Osteoblast (primary cell): ENCODE results near the gene TIGD1. TPM values are rescaled to one million over a fixed set of nuclear protein-coding genes. Genes with fewer than 3 reads are reported as not detected.

Source experiments
- DNase-seq: peaks from one replicate; pipeline ENCODE4 v3.0.0; 2011; ENCODE audit warnings: low spot score, mixed read lengths; ENCODE audit not compliant: insufficient read length; ENCODE audit errors: missing footprints
- H2AFZ ChIP-seq: 2 replicates; pipeline ENCODE4 v1.6.0; 2011; ENCODE audit warnings: mild to moderate bottlenecking, low read length
- H3K27ac ChIP-seq: 2 replicates; pipeline ENCODE4 v1.5.1; 2011; ENCODE audit warnings: mild to moderate bottlenecking, low read depth, low read length, moderate library complexity
- H3K27me3 ChIP-seq: 2 replicates; pipeline ENCODE4 v1.6.0; 2012; ENCODE audit warnings: mild to moderate bottlenecking, control low read depth, inconsistent platforms, low read length, moderate library complexity; ENCODE audit not compliant: insufficient read depth
- H3K36me3 ChIP-seq: 2 replicates; pipeline ENCODE4 v1.5.1; 2011; ENCODE audit warnings: mild to moderate bottlenecking, low read length, control low read depth, moderate library complexity; ENCODE audit not compliant: insufficient read depth
- H3K4me1 ChIP-seq: 2 replicates; pipeline ENCODE4 v1.5.1; 2011; ENCODE audit warnings: mild to moderate bottlenecking, low read length, control low read depth, moderate library complexity; ENCODE audit not compliant: insufficient read depth
- H3K4me2 ChIP-seq: 2 replicates; pipeline ENCODE4 v1.6.0; 2011; ENCODE audit warnings: mild to moderate bottlenecking, low read length; ENCODE audit not compliant: insufficient read depth
- H3K4me3 ChIP-seq: fragments of 200-600 bp; sonication (generic); 3 replicates; pipeline ENCODE4 v1.5.1; 2012; ENCODE audit warnings: mild to moderate bottlenecking, low read length, inconsistent platforms; ENCODE audit not compliant: insufficient read depth
- H3K79me2 ChIP-seq: 2 replicates; pipeline ENCODE4 v1.6.0; 2012; ENCODE audit warnings: mild to moderate bottlenecking, low read length, control low read depth, inconsistent platforms; ENCODE audit not compliant: insufficient read depth
- H3K9me3 ChIP-seq: 2 replicates; pipeline ENCODE4 v1.5.1; 2011; ENCODE audit warnings: low read depth, low read length, control low read depth
- H4K20me1 ChIP-seq: 2 replicates; pipeline ENCODE4 v1.6.0; 2012; ENCODE audit warnings: mild to moderate bottlenecking, low read length, control low read depth; ENCODE audit not compliant: insufficient read depth
- total RNA-seq: library from RNA; depleted of rRNA; stranded (reverse); fragments of >200 nt; gene quantifications from 2 replicates; pipeline ENCODE4 v1.2.3, GENCODE V29; 2012
- TF ChIP-seq, protein P1 (sequence below): IDR thresholded peaks from 2 replicates; pipeline ENCODE4 v1.5.1; 2011; ENCODE audit warnings: mild to moderate bottlenecking, low read depth, low read length, moderate library complexity; ENCODE audit errors: extremely low read depth

The TIGD1 gene
- total RNA-seq, 1 donor: 5.8 TPM

DNA sequence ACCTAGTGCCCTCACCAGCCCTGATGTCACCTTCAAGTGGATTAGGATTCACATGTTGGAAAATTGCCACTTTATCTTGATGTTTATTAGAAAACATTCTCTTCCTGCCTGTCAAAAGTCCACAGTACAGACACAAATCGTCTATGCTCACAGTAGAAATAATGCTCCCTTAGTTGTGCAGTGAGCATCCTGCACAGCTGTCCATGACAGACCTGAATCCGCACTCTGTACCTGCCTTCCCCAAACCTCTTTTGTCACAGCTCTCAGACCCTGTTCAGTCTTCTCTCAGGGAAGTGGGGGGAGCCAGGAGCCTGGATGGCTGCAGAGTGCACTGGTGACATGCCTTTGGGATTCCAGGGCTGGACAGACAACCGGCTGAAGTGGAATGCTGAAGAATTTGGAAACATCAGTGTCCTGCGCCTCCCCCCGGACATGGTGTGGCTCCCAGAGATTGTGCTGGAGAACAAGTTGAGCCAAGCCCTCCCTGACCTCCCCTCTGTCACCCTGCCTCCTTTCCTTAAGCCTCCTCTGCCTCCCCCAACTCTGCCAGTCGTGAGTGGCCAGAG lies 22.4 kb downstream of the TIGD1 start:
- no peak for DNase-seq
- H3K4me3 ChIP-seq: no peak overlapping the region
- H4K20me1 ChIP-seq: no peaks in the 10 kb centered on the region
- H3K9me3 ChIP-seq: no peaks in the 10 kb centered on the region
- H3K36me3 ChIP-seq: no peaks in the 10 kb centered on the region
- no peaks in the 10 kb centered on the region for H3K4me1 ChIP-seq
- TF ChIP-seq, protein P1, sequence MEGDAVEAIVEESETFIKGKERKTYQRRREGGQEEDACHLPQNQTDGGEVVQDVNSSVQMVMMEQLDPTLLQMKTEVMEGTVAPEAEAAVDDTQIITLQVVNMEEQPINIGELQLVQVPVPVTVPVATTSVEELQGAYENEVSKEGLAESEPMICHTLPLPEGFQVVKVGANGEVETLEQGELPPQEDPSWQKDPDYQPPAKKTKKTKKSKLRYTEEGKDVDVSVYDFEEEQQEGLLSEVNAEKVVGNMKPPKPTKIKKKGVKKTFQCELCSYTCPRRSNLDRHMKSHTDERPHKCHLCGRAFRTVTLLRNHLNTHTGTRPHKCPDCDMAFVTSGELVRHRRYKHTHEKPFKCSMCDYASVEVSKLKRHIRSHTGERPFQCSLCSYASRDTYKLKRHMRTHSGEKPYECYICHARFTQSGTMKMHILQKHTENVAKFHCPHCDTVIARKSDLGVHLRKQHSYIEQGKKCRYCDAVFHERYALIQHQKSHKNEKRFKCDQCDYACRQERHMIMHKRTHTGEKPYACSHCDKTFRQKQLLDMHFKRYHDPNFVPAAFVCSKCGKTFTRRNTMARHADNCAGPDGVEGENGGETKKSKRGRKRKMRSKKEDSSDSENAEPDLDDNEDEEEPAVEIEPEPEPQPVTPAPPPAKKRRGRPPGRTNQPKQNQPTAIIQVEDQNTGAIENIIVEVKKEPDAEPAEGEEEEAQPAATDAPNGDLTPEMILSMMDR: no peak
- peaks cover 16% of the 10 kb centered on the region for H3K27me3 ChIP-seq
- H3K79me2 ChIP-seq: no peaks in the 10 kb centered on the region
- H3K27ac ChIP-seq: no peak overlapping the region
- H2AFZ ChIP-seq: no peak overlapping the region
- H3K4me2 ChIP-seq: no peak overlapping the region

DNA sequence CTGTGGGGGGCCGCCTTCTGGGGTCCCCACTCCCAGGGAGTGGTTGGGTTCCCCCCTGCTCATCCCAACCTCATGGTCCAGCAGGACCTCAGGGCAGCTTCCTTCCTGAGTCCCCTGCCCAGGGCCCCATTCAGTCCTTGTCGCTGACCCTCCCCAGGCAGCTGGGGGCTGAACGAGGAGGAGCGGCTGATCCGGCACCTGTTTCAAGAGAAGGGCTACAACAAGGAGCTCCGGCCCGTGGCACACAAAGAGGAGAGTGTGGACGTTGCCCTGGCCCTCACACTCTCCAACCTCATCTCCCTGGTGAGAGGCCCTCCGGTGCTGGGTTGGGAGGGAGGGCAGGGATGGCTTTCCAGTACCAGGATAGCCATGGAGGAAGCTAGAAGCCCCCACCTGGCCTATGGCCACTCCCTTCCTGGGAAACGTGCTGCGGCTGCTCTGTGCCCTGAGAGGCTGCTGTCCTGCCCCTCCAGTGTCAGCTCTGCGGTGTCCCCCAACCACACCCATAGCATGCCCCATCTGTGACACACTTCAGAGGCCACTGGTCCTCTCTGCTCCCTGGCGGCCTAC lies 23.9 kb downstream of the TIGD1 start:
- TF ChIP-seq, protein P1: no peak
- Histone ChIP-seq H2AFZ (no peak overlapping the region), H3K9me3 (no peaks in the 10 kb centered on the region), H3K79me2 (no peaks in the 10 kb centered on the region), H3K4me1 (no peaks in the 10 kb centered on the region), H3K4me3 (no peak overlapping the region), H3K27me3 (peaks cover 30% of the 10 kb centered on the region), H3K4me2 (no peak overlapping the region), H4K20me1 (peaks cover 2% of the 10 kb centered on the region), H3K36me3 (no peaks in the 10 kb centered on the region), H3K27ac (no peak overlapping the region)
- DNase-seq: no peak

GRCh38 chr2:232525791-232526371 lies 24.5 kb downstream of the TIGD1 start, which contains the start of gene CHRND:
Gene CHRND, plus strand, starts transcription at chr2:232526160. Its CDS starts 56 bp downstream, at chr2:232526216.
- no peaks in the 10 kb centered on the region for H3K4me1 ChIP-seq
- no peaks in the 10 kb centered on the region for H3K9me3 ChIP-seq
- H3K27ac ChIP-seq: no peak within 1 kb of the TSS
- peaks cover 35% of the 10 kb centered on the region for H3K27me3 ChIP-seq
- no peaks in the 10 kb centered on the region for H3K36me3 ChIP-seq
- no peak within 1 kb of the TSS for H3K4me2 ChIP-seq
- no peak within 1 kb of the TSS for H2AFZ ChIP-seq
- peak; percentile 96 for DNase-seq
- peaks cover 4% of the 10 kb centered on the region for H4K20me1 ChIP-seq
- no peaks in the 10 kb centered on the region for H3K79me2 ChIP-seq
- TF ChIP-seq, protein P1: no peak
- H3K4me3 ChIP-seq: no peak within 1 kb of the TSS

DNA sequence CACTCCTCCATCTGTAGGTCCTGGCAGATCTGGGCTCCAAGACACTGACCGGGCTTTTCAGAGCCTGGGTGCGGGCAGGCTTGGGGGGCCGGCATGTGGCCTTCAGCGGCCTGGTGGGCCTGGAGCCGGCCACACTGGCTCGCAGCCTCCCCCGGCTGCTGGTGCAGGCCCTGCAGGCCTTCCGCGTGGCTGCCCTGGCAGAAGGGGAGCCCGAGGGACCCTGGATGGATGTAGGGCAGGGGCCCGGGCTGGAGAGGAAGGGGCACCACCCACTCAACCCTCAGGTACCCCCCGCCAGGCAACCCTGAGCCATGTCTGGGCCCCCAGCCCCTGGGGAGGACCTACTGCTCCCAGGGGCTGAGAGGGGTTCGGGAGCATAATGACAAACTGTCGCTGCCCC lies 25.2 kb downstream of the TIGD1 start:
- no peaks in the 10 kb centered on the region for H3K36me3 ChIP-seq
- no peak overlapping the region for H3K27ac ChIP-seq
- no peak for DNase-seq
- no peaks in the 10 kb centered on the region for H3K79me2 ChIP-seq
- peaks cover 4% of the 10 kb centered on the region for H4K20me1 ChIP-seq
- H3K4me1 ChIP-seq: no peaks in the 10 kb centered on the region
- no peak overlapping the region for H2AFZ ChIP-seq
- TF ChIP-seq, protein P1: no peak
- no peak overlapping the region for H3K4me3 ChIP-seq
- H3K9me3 ChIP-seq: no peaks in the 10 kb centered on the region
- peaks cover 40% of the 10 kb centered on the region for H3K27me3 ChIP-seq
- no peak overlapping the region for H3K4me2 ChIP-seq
